Mucosa of stomach (tissue), 1 donor: Measurements from ENCODE around the gene ST14.

Experiments
- H3K27me3 ChIP-seq: one replicate; pipeline ENCODE4 v1.7.0; 2013; ENCODE audit warnings: mild to moderate bottlenecking, low read length; ENCODE audit not compliant: control insufficient read depth, insufficient read depth
- H3K36me3 ChIP-seq: one replicate; pipeline ENCODE4 v1.7.0; 2013; ENCODE audit warnings: low read length; ENCODE audit not compliant: control insufficient read depth, insufficient read depth
- H3K4me1 ChIP-seq: one replicate; pipeline ENCODE4 v1.7.0; 2013; ENCODE audit warnings: mild to moderate bottlenecking, low read length; ENCODE audit not compliant: control insufficient read depth, insufficient read depth
- H3K4me3 ChIP-seq: one replicate; pipeline ENCODE4 v1.7.0; 2013; ENCODE audit warnings: low read length
- H3K9ac ChIP-seq: one replicate; pipeline ENCODE4 v1.7.0; 2013; ENCODE audit warnings: mild to moderate bottlenecking, low read length, moderate library complexity
- H3K9me3 ChIP-seq: one replicate; pipeline ENCODE4 v1.7.0; 2013; ENCODE audit warnings: mild to moderate bottlenecking, low read length, moderate library complexity; ENCODE audit not compliant: control insufficient read depth
- donor health status: Pancreatic carcinoma.

The ST14 gene

DNA sequence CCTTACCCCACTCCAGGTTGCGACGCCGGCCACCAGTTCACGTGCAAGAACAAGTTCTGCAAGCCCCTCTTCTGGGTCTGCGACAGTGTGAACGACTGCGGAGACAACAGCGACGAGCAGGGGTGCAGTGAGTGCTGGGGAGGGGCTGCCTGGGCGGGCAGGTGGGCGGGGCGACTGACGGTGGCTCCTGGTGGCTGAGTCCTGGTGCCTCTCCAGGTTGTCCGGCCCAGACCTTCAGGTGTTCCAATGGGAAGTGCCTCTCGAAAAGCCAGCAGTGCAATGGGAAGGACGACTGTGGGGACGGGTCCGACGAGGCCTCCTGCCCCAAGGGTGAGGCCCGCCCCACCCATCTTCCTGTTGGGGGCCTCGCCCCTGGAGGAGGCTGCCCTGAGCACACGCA is 38.7 kb downstream of the ST14 start:
- H3K27me3 ChIP-seq: no peaks in the 10 kb centered on the region
- no peaks in the 10 kb centered on the region for H3K9me3 ChIP-seq
- H3K4me1 ChIP-seq: peaks cover 2% of the 10 kb centered on the region
- H3K36me3 ChIP-seq: peaks cover 31% of the 10 kb centered on the region
- H3K4me3 ChIP-seq: no peak overlapping the region
- H3K9ac ChIP-seq: no peak overlapping the region

DNA sequence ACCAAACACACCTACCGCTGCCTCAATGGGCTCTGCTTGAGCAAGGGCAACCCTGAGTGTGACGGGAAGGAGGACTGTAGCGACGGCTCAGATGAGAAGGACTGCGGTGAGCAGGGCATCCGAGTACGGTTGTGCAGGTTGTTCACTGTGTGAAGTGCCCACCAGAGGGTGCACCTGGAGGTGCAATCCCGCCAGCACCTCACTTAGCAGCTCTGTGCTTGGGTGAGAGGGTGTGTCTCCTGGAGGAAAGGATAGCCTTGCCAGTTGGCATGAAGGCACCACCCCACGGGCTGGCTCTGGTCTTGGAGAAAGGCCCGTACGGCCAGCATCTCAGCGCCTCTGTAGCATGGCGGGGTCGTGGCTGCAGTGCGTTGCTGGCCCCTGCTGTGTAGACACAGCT is 39.4 kb downstream of the ST14 start:
- Histone ChIP-seq H3K4me3 (no peak overlapping the region), H3K9ac (no peak overlapping the region), H3K36me3 (peaks cover 31% of the 10 kb centered on the region), H3K4me1 (no peaks in the 10 kb centered on the region), H3K9me3 (no peaks in the 10 kb centered on the region), H3K27me3 (no peaks in the 10 kb centered on the region)

DNA sequence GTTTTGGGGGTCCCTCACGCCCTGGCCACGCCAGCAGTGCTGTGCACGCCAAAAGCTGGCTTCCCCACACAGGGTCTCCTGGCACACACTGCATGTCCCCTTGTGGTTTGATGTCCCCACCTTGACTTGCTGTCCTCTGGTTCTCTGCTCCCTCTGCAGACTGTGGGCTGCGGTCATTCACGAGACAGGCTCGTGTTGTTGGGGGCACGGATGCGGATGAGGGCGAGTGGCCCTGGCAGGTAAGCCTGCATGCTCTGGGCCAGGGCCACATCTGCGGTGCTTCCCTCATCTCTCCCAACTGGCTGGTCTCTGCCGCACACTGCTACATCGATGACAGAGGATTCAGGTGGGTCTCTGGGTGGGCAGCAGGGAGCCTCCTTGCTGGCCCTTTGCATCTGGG is 40.2 kb downstream of the ST14 start:
- no peak overlapping the region for H3K9ac ChIP-seq
- H3K4me3 ChIP-seq: no peak overlapping the region
- H3K4me1 ChIP-seq: no peaks in the 10 kb centered on the region
- no peaks in the 10 kb centered on the region for H3K9me3 ChIP-seq
- H3K36me3 ChIP-seq: peaks cover 31% of the 10 kb centered on the region
- no peaks in the 10 kb centered on the region for H3K27me3 ChIP-seq

DNA sequence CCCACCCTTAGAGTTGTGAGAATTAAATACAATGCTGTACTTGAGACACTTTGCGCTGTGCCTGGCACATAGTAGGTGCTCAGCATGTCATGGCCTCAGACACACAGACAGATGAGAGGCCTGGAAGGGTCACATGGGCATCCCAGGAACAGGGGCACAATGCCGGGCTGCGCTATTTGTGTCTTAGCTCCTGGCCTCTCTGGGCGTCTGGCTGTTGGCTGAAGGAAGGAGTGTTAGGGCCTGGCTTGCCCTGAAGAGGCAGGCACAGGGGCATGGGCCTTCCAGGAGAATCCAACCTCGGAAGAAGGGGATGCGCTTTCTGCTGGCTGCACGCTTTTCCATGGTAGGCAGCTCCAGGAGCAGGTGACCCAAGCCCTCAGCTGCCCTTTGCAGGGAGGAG is 41.4 kb downstream of the ST14 start:
- Histone ChIP-seq H3K4me3 (no peak overlapping the region), H3K4me1 (no peaks in the 10 kb centered on the region), H3K9me3 (no peaks in the 10 kb centered on the region), H3K9ac (no peak overlapping the region), H3K36me3 (peaks cover 31% of the 10 kb centered on the region), H3K27me3 (no peaks in the 10 kb centered on the region)

DNA sequence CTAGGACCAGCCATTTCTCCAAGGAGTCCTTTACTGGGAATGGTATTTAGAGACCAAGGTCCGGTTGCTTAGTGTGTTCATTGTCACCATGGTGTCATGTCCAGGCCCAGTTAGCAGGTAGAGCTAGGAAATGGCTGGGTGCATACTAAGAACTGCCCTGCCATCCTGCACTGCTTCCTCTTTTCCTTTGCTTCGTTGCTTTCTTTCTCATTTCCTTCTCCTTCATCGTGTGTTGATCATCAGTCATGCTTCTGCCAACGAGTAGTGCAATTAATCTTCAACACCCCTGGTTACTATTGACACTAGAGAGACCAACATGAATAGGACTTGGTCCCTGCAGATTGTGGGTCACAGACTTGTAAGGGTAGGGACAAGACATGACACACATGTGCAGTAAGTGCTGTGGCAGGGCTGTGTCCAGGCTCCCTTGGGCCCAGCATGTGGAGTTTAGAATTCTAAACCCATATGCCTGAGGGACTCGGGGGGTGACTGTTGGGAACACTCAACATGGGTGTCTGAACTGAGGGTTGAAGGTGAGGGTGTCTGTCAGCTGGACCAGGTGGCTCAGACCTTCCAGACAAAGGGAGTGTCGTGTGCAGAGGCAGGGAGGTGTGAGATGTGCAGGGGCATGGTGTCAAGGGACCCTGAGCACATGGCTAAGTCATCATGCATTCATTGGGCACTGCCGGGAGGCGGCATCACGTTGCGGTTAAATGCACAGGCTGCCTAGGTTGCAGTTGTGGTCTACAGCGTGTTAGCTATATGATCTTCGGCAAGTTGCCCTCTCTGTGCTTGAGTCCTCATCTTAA is 42.6 kb downstream of the ST14 start:
- no peaks in the 10 kb centered on the region for H3K4me1 ChIP-seq
- H3K9ac ChIP-seq: no peak overlapping the region
- H3K4me3 ChIP-seq: no peak overlapping the region
- no peaks in the 10 kb centered on the region for H3K9me3 ChIP-seq
- H3K27me3 ChIP-seq: no peaks in the 10 kb centered on the region
- peaks cover 22% of the 10 kb centered on the region for H3K36me3 ChIP-seq

DNA sequence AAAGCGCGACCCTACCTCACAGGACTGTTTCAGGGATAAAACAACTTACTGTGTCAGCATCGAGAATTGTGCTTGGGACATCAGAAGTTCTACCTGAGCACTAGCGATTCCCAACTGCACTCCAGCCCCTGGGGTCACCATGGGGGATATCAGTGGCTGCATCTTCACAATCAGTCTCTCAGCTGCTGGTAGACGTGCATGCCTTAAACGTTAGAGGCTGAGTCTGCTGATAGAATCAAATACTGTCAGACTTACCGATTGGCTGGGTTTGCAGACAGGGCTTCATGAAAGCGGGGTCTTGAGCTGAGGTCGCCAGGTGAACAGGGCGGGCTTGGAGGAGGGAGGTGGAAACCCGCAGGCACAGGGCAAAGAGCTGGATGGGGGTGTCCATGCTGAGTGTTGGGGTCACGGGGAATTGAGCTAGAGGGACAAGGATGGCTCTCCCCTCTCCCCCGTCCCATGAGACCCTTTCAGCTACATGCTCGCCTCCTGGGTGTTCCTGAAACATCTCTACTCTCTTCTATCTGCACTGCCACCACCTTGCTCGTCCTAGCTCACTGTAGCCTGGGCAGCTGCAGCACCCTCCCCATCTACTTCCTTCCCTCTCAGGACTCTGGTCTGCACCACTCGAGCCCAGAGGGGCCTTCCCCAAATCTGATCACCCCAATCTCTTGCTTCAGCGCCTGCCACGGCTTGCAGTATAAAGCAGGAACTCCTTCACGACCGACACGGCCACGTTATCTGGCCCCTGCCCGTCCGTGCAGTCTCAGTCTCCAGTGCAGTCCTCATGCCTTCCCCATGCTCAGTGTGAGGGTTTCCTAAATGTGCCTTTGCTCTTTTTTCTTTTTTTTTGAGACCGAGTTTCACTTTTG is 43.5 kb downstream of the ST14 start:
- Histone ChIP-seq H3K4me1 (no peaks in the 10 kb centered on the region), H3K36me3 (peaks cover 21% of the 10 kb centered on the region), H3K4me3 (no peak overlapping the region), H3K27me3 (no peaks in the 10 kb centered on the region), H3K9ac (no peak overlapping the region), H3K9me3 (no peaks in the 10 kb centered on the region)

DNA sequence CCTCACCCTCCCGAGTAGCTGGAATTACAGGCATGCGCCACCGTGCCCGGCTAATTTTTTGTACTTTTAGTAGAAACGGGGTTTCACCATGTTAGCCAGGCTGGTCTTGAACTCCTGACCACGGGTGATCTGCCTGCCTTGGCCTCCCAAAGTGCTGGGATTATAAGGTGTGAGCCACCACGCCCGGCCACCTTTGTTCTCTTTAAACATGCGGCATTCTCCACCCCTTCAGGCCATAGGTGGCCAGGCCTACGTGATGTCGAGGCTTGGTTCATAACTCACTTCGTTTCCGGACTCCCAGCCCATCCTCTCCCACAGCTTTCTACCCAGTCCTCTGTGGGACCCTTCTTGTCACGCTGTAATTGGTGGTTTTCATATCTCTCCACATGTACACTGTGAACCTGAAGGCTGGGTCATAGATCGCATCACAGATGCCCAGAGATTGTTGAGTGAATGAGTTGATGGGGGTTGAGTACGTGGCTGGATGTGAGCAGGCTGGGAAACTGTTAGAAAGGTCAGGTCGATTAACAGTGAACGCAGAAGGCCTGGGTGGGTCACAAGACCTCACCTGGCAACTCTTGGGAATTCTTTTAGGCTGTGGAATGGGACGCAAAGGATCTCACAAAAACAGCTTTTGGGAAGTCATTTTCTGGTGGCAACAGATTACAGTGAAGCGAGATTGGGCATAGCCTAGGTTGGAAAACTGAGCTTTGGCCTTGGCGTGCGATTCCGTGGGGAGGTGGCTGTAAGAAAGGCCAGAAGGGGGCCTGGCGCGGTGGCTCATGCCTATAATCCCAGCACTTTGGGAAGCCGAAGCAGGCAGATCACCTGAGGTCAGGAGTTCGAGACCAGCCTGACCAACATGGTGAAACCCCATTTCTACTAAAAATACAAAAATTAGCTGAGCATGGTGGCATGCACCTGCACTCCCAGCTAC is 44.5 kb downstream of the ST14 start:
- H3K36me3 ChIP-seq: peaks cover 21% of the 10 kb centered on the region
- no peaks in the 10 kb centered on the region for H3K27me3 ChIP-seq

DNA sequence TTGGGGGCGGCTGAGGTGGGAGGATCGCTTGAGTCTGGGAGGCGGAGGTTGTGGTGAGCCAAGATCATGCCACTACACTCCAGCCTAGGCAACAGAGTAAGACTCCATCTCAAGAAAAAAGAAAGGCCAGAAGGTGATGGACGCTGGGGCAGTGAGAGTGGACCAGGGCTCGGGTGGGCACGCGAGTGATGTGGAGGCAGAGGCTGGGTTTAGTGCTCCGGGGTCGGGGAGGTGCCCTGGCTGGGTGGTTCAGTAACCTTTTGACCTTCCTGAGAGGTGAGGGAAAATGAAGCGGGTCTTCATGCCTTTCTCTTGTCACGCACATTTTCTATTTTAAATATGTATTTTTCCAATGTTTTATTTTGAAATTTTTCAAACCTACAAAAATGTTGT is 45.1 kb downstream of the ST14 start:
- Histone ChIP-seq H3K4me1 (no peaks in the 10 kb centered on the region), H3K36me3 (peaks cover 14% of the 10 kb centered on the region)

More for the DNA sequence above, 44.5 kb downstream of the ST14 start:
- Histone ChIP-seq H3K4me3 (no peak overlapping the region), H3K4me1 (no peaks in the 10 kb centered on the region), H3K9me3 (no peaks in the 10 kb centered on the region), H3K9ac (no peak overlapping the region)

DNA sequence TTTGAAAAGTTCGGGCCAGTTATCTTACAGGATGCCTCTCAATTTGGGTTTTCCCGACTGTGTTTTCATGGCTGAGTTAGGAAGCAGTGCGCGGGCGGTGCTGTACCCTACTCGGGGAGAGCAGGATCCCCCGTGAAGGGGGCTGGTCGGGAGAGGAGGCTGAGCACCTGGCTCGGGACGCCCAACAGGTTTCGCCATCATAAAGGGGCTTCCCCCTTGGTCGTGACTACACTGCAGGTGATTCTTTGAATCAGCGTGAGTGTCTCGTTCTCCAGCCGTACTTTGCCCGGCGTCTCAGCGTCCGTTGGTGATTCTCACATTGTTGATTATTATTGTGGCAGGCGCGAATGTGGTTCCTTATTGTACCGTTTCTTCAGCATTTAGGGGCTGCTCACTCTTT is 46.6 kb downstream of the ST14 start:
- H3K4me3 ChIP-seq: no peak overlapping the region
- no peak overlapping the region for H3K9ac ChIP-seq
- no peaks in the 10 kb centered on the region for H3K9me3 ChIP-seq
- H3K4me1 ChIP-seq: no peaks in the 10 kb centered on the region
- H3K36me3 ChIP-seq: no peaks in the 10 kb centered on the region
- H3K27me3 ChIP-seq: no peaks in the 10 kb centered on the region

More for the DNA sequence above, 45.1 kb downstream of the ST14 start:
- no peak overlapping the region for H3K9ac ChIP-seq
- H3K27me3 ChIP-seq: no peaks in the 10 kb centered on the region
- no peak overlapping the region for H3K4me3 ChIP-seq
- no peaks in the 10 kb centered on the region for H3K9me3 ChIP-seq

DNA sequence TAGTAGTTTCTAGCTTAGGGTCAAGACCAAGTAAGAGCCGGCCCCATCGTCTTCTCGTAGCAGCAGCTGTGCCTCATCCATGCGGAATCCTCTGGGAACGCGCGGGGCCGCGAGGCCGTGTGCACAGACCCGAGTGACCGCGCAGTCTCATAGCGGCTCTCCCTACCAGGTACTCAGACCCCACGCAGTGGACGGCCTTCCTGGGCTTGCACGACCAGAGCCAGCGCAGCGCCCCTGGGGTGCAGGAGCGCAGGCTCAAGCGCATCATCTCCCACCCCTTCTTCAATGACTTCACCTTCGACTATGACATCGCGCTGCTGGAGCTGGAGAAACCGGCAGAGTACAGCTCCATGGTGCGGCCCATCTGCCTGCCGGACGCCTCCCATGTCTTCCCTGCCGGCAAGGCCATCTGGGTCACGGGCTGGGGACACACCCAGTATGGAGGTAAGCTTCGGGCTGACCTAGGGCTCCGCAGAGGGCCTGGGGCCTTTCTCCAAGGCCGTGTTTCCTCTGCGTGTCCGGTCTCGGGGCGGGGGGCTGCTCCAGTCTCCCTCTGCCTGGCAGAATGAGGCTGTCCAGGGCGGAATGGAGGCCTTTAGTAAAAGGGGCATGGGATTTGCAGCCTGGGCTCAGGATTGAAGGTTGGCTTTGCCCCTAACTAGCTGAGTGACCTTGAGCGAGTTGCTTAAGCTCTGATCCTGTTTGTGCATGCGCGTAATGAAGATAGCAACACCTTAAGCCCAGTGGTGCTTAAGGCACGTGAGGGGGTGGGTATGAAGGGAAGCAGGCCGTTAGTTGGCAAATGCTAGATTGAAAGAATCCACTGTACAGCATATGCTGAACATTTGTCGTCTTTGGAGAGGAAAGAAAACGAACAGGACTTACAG is 48.9 kb downstream of the ST14 start:
- Histone ChIP-seq H3K4me1 (peaks cover 4% of the 10 kb centered on the region), H3K27me3 (no peaks in the 10 kb centered on the region), H3K9me3 (no peaks in the 10 kb centered on the region), H3K9ac (no peak overlapping the region), H3K4me3 (no peak overlapping the region), H3K36me3 (no peaks in the 10 kb centered on the region)
